Thyroid gland (tissue), 4 donors: Measurements from ENCODE around the gene L1TD1.

Experiments
- CTCF ChIP-seq, 6 experiments: fragments of 200-600 bp in 3 of 6; fragments of 450-650 bp in 3 of 6; sonication (generic) in 3 of 6; IDR thresholded peaks; one replicate each; pipeline ENCODE4 v1.5.1; 2016 to 2019; ENCODE audit warnings: antibody characterized with exemption in 6 of 6, mild to moderate bottlenecking in 2 of 6, inconsistent platforms in 1 of 6, moderate library complexity in 1 of 6
- POLR2A ChIP-seq, 2 donors: fragments of 450-650 bp; IDR thresholded peaks; one replicate each; pipeline ENCODE4 v1.6.1; 2017; ENCODE audit warnings: antibody characterized with exemption in 2 of 2, mild to moderate bottlenecking in 2 of 2, moderate library complexity in 1 of 2

GRCh38 chr1:62237950-62238374 lies 43.3 kb downstream of the L1TD1 start:
- no peak for TF ChIP-seq CTCF (IDR thresholded peaks at IDR 0.05)
- no peak for TF ChIP-seq POLR2A (IDR thresholded peaks at IDR 0.05)
